Lung (tissue), 12 donors: Measurements from ENCODE around the gene MEDAG. TPM values are rescaled to one million over a fixed set of nuclear protein-coding genes. Genes with fewer than 3 reads are reported as not detected.

Experiments used
- ATAC-seq: fragments of 200-7000 bp; cut with Tn5 transposase; one replicate; pipeline ENCODE4 v1.9.1; 2020; ENCODE audit warnings: moderate number of reproducible peaks; ENCODE audit not compliant: insufficient read depth, low FRiP score
- DNase-seq, 3 donors: peaks; one replicate each; pipeline ENCODE4 v3.0.0-alpha.2; 2013 to 2017
- H3K27ac ChIP-seq, 2 donors: one replicate each; pipeline ENCODE4 v1.5.1; 2013; ENCODE audit warnings: mild to moderate bottlenecking in 2 of 2, moderate library complexity in 2 of 2, control low read depth in 1 of 2, inconsistent platforms in 1 of 2, low read depth in 1 of 2, low read length in 1 of 2
- H3K27me3 ChIP-seq, 3 donors: one replicate each; pipeline ENCODE4 v1.5.1; 2013; ENCODE audit warnings: low read length in 2 of 3; ENCODE audit not compliant: control insufficient read depth in 3 of 3, insufficient read depth in 3 of 3
- H3K36me3 ChIP-seq, 4 donors: one replicate each; pipeline ENCODE4 v1.5.1; 2013; ENCODE audit warnings: low read length in 4 of 4, mild to moderate bottlenecking in 1 of 4, moderate library complexity in 1 of 4; ENCODE audit not compliant: control insufficient read depth in 4 of 4, insufficient read depth in 4 of 4
- H3K4me1 ChIP-seq, 5 donors: one replicate each; pipeline ENCODE4 v1.5.1; 2013; ENCODE audit warnings: low read length in 5 of 5, mild to moderate bottlenecking in 2 of 5, moderate library complexity in 1 of 5; ENCODE audit not compliant: control insufficient read depth in 5 of 5, insufficient read depth in 5 of 5
- H3K4me3 ChIP-seq: one replicate; pipeline ENCODE4 v1.5.1; 2013; ENCODE audit warnings: mild to moderate bottlenecking, control low read depth, moderate library complexity
- H3K9ac ChIP-seq, 2 donors: one replicate each; pipeline ENCODE4 v1.5.1; 2013; ENCODE audit warnings: low read length in 2 of 2, control low read depth in 1 of 2; ENCODE audit not compliant: insufficient read depth in 1 of 2
- H3K9me3 ChIP-seq, 4 donors: one replicate each; pipeline ENCODE4 v1.5.1; 2013; ENCODE audit warnings: low read length in 3 of 4, mild to moderate bottlenecking in 1 of 4, moderate library complexity in 1 of 4; ENCODE audit not compliant: control insufficient read depth in 4 of 4, insufficient read depth in 3 of 4
- WGBS, 2 donors: extraction: QIAGEN DNeasy Blood & Tissue Kit; methylation state at CpG; one replicate each; pipeline ENCODE4 v1.1.7; 2013; 5-methylcytosine and 5-hydroxymethylcytosine counted together
- polyA plus RNA-seq, 2 donors: library from polyadenylated mRNA; stranded (reverse); fragments of 200-250 nt; gene quantifications; one replicate each; pipeline ENCODE4 v1.2.1, GENCODE V29; 2013
- total RNA-seq, 2 donors: library from RNA; depleted of rRNA in 1 of 2; stranded (reverse); fragments of >200 nt in 1 of 2; gene quantifications; one replicate each; pipeline ENCODE4 v1.2.1, GENCODE V29; 2014 to 2021
- TF ChIP-seq, protein P1 (sequence below): IDR thresholded peaks from 2 replicates; pipeline ENCODE4 v1.5.1; 2012; ENCODE audit warnings: mild to moderate bottlenecking; ENCODE audit errors: control extremely low read depth, extremely low read depth
- donor health status: control.
- donor health status: control.
- donor health status: Bipolar disorder and iron deficiency.
- donor health status: healthy.
- donor health status: DM: yes; HTN: yes; CAD: no.

The MEDAG gene
- total and polyA plus RNA-seq, 4 donors, result 0.97 to 14.4 (median 8.4) TPM

DNA sequence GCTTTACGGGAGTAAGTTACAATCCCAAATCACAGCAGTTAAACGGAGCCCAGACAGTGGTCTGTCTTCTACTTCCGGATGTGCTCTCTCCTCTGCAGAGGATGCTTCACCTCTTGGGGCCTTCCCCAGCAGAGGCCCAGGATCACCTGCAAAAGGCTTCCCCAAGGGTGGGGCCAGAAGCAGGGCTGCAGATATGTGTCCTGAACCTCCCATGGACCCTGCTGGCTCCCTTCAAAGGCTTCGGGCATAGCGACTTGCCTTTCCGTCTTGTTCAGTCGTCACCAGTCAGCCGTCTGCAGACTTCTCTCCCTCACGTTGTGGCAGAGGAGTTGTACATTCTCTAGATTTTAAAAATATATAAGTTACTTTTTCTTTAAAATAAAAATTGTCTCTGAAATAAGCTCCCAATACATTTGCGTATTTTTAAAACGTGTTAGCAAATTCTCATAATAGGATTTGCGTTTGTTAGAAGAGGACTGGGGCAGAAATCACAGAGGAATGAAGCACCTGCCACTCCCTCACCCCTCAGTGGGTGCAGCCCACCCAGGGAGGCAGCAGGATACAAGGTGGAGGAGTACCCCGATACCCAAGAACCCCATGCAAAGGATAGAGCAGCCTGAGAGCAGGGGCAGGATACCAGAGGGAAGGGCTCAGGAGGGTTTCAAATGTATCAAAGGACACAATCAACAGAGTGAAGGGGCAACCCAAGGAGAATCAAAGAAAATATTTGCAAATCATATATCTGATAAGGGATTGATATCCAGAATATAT lies 22.9 kb upstream of the MEDAG start:
- TF ChIP-seq, protein P1, sequence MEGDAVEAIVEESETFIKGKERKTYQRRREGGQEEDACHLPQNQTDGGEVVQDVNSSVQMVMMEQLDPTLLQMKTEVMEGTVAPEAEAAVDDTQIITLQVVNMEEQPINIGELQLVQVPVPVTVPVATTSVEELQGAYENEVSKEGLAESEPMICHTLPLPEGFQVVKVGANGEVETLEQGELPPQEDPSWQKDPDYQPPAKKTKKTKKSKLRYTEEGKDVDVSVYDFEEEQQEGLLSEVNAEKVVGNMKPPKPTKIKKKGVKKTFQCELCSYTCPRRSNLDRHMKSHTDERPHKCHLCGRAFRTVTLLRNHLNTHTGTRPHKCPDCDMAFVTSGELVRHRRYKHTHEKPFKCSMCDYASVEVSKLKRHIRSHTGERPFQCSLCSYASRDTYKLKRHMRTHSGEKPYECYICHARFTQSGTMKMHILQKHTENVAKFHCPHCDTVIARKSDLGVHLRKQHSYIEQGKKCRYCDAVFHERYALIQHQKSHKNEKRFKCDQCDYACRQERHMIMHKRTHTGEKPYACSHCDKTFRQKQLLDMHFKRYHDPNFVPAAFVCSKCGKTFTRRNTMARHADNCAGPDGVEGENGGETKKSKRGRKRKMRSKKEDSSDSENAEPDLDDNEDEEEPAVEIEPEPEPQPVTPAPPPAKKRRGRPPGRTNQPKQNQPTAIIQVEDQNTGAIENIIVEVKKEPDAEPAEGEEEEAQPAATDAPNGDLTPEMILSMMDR, result no peak
- H3K27me3 ChIP-seq, result no peaks in the 10 kb centered on the region
- H3K4me3 ChIP-seq, result no peak overlapping the region
- WGBS, 2 donors, result 79 to 84% methylated on average over 13 of the region's 13 CpGs
- no peak overlapping the region for H3K27ac ChIP-seq
- DNase-seq, result no peak
- no peaks in the 10 kb centered on the region for H3K36me3 ChIP-seq
- H3K9me3 ChIP-seq, result no peaks in the 10 kb centered on the region
- H3K9ac ChIP-seq, result no peak overlapping the region
- ATAC-seq, result no peak
- peaks cover 0 to 32% (median 7%) of the 10 kb centered on the region in 5 donors for H3K4me1 ChIP-seq

GRCh38 chr13:30884543-30884942 lies 21.5 kb upstream of the MEDAG start:
- Histone ChIP-seq H3K27ac (no peak overlapping the region), H3K9ac (no peak overlapping the region), H3K4me3 (no peak overlapping the region), H3K27me3 (no peaks in the 10 kb centered on the region), H3K4me1 (peaks cover 0 to 32% (median 7%) of the 10 kb centered on the region in 5 donors), H3K9me3 (no peaks in the 10 kb centered on the region), H3K36me3 (no peaks in the 10 kb centered on the region)
- DNase-seq (no peak), ATAC-seq (no peak)
- TF ChIP-seq, protein P1, result no peak
- 85 to 93% methylated on average over 5 of the region's 5 CpGs for WGBS, 2 donors

GRCh38 chr13:30889196-30889690 lies 16.8 kb upstream of the MEDAG start:
- Histone ChIP-seq H3K9me3 (no peaks in the 10 kb centered on the region), H3K4me1 (no peaks in the 10 kb centered on the region), H3K27me3 (no peaks in the 10 kb centered on the region), H3K9ac (no peak overlapping the region), H3K27ac (no peak overlapping the region), H3K4me3 (no peak overlapping the region), H3K36me3 (no peaks in the 10 kb centered on the region)
- 90 to 95% methylated on average over 3 of the region's 3 CpGs for WGBS, 2 donors
- TF ChIP-seq, protein P1, result no peak
- DNase-seq (no peak), ATAC-seq (no peak)
